Measurements from ENCODE around the gene FOXK2.
A peak's percentile ranks its signal among the peaks of the same experiment; 100 is the strongest.
"Not testable (repeated sequence)": the region's sequence is repeated elsewhere in the genome, so short reads cannot be mapped to it uniquely, and the experiment has no call there.

The FOXK2 gene

DNA sequence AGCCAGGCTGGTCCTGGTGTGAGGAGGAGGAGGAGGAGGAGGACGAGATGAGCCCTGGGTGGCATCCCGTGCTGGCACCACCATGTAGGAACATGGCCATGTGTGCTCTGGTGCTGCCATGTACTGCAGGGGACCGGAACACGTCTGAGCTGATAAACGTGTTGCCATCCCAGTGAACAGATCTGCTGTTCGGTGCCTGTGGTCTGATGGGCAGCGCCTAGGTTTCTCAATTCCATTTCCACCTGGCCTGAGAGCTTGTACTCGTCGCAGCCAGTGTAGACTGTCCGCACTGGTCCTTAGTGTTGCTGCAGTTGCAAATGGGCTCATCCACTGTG, 28.4 kb upstream of the FOXK2 start:
- no peaks in the 10 kb centered on the region for H3K27me3 Mint-ChIP-seq
- no peak overlapping the region for H3K4me3 Mint-ChIP-seq
- no peak for ATAC-seq
- H3K9me3 Mint-ChIP-seq = no peaks in the 10 kb centered on the region
- H3K4me1 Mint-ChIP-seq = peaks cover 29% of the 10 kb centered on the region
- peaks cover 20% of the 10 kb centered on the region for H3K36me3 Mint-ChIP-seq
- H3K27ac Mint-ChIP-seq = no peak overlapping the region

DNA sequence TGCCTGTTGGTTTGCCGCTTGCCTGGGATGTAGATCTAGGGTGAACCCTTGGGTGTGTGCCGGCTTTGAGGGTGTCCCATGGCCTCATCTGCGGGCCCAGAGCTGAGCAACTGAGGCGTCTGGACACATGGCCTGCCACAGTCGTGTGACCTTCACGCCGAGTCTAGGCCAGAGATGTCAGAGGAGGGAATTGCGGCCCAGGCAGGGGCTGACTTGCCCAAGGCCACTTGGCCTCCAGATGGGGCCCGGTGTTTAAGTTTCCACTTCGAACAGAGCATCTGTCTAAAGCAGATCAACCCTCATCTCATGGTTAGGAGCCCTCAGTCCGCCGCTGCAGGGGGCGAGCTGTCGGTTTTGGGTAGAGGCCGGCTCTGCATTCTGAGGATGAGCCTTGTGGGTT, 28.0 kb upstream of the FOXK2 start:
- Mint-ChIP-seq H3K27me3 (no peaks in the 10 kb centered on the region), H3K27ac (no peak overlapping the region), H3K9me3 (no peaks in the 10 kb centered on the region), H3K4me3 (no peak overlapping the region), H3K36me3 (peaks cover 16% of the 10 kb centered on the region), H3K4me1 (peaks cover 28% of the 10 kb centered on the region)
- ATAC-seq = no peak

DNA sequence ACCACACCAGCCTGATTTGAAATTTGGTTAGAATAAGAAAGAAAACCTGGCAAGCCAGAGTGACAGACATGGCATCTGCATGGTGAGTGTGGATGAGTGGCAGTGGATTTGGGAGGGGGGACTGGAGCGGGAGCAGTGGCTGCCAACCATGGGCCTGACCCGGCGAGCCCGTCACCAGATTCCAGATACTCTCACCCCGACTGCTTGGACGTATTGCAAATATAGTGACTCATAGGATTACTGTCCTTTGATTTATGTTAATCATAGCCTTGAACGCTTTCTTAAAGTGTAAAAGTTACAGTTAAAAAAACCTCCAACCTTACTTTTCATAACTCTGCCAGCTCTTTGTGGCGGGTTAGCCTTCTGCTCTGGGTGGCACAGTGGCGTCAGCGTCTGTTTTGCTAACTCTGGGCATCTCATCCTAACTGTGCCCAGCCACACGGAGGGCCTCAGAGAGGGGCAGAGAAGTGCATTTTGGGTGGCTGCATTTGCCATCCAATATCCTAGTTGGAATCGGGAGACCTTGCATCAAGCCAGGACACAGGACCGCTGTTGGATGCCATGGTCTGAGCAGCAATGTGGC, 26.8 kb upstream of the FOXK2 start:
- no peak overlapping the region for H3K4me3 Mint-ChIP-seq
- H3K36me3 Mint-ChIP-seq = peaks cover 11% of the 10 kb centered on the region
- peak overlapping the region; percentile 84 for H3K27ac Mint-ChIP-seq
- no peaks in the 10 kb centered on the region for H3K27me3 Mint-ChIP-seq
- no peak for ATAC-seq
- no peaks in the 10 kb centered on the region for H3K9me3 Mint-ChIP-seq
- H3K4me1 Mint-ChIP-seq = peaks cover 35% of the 10 kb centered on the region

DNA sequence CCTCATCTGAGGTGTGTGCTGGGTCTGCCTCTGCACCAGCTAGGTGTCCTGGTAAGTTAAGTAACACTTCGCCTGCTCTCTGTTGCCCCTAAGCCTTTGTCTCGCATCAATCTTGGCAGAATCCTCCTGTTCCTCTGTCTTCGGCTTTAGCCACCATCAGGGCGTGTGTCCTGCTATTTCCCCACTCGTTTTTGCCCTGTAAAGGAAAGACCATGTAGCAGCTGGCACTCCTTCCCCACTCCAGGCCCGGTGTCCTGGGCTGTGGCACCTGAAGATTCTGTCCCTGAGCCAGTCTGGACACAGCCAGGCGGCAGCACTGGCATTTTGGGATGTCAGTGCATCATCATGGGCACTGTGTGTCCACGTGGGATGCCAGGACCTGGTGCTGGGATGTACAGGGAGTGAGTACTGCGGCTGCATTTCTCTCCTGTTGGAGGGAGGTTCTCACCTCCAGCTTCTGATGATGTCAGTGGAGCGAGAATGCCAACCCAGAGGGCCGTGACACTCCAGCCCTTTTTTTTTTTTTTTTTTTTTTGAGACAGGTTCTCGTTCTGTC, 26.2 kb upstream of the FOXK2 start:
- no peaks in the 10 kb centered on the region for H3K27me3 Mint-ChIP-seq
- no peak overlapping the region for H3K4me3 Mint-ChIP-seq
- no peaks in the 10 kb centered on the region for H3K9me3 Mint-ChIP-seq
- peaks cover 40% of the 10 kb centered on the region for H3K4me1 Mint-ChIP-seq
- peak overlapping the region; percentile 84 for H3K27ac Mint-ChIP-seq
- peaks cover 11% of the 10 kb centered on the region for H3K36me3 Mint-ChIP-seq
- ATAC-seq = no peak

DNA sequence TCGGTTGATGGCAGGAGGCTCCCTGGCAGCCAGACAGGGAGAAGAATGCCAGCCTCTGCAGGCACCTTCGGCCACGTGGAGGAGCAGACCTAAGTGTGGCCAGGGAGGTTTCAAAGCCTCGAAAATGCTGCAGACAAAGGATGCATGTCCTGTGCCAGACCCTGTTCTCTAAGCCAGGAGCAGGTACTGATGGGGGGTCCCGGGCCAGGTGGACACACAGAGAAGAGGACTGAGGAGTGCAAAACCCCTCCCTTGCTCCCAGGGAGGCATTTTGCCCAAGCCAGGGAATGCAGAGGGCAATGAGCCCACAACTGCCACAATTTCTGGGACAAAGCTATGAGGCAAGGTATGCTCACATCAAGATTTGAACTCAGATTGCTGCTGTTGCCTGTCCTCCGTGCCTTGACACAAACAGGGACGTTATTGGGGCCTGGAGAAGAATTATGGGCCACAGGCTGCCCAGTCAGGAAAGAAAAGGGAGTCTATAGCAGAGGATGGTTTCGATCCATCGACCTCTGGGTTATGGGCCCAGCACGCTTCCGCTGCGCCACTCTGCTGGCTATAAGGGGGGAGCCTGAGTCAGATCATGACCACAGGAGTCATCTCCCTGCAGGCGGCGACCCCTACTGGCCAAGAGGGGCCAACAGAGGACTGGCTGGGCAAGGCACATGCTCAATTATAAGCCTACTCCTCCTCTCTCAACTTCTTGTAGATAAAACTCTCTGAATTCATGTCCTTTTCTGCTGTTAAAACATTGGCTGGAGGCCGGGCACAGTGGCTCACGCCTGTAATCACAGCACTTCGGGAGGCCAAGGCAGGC, 25.1 kb upstream of the FOXK2 start:
- H3K27ac Mint-ChIP-seq = peak overlapping the region; percentile 84
- H3K27me3 Mint-ChIP-seq = no peaks in the 10 kb centered on the region
- peak overlapping the region; percentile 69 for H3K4me3 Mint-ChIP-seq
- peak; percentile 86 for ATAC-seq
- no peaks in the 10 kb centered on the region for H3K9me3 Mint-ChIP-seq
- H3K36me3 Mint-ChIP-seq = no peaks in the 10 kb centered on the region
- H3K4me1 Mint-ChIP-seq = peaks cover 45% of the 10 kb centered on the region

DNA sequence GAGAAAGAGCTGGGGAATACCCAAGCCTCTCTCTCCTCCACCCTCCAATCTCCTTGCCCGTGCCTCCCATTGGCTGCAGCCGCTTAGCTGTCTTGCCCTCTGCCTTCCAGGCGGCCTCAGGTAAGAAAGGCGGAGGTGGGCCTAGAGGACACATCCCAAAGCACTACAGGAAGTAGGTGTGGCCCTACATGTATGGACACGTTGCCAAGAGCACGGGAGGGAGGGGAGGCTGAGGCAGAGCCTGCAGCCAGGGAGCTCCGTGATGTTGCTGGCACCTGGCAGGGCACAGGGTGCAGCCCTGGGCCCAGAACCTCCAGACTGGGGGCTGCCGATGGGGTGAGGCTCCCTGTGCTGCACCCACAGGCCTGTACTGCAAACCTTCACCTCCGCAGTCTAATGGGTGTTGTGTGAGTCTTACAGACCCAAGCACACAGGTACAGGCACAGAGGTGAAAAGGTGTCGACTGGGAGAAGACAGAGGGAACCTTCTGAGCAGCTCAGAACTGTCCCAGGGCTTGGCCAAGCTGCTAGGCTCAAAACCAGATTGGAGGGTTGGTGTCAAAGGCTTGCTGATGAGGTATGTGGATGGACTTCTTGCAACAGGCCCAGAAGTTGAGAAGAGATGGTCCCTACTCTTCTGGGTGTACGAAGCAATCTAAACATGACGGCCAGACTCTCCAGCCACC, 23.5 kb upstream of the FOXK2 start:
- Mint-ChIP-seq H3K4me1 (peaks cover 47% of the 10 kb centered on the region), H3K9me3 (no peaks in the 10 kb centered on the region), H3K27me3 (no peaks in the 10 kb centered on the region), H3K27ac (peak overlapping the region; percentile 85), H3K4me3 (peak overlapping the region; percentile 75), H3K36me3 (no peaks in the 10 kb centered on the region)
- ATAC-seq = no peak

DNA sequence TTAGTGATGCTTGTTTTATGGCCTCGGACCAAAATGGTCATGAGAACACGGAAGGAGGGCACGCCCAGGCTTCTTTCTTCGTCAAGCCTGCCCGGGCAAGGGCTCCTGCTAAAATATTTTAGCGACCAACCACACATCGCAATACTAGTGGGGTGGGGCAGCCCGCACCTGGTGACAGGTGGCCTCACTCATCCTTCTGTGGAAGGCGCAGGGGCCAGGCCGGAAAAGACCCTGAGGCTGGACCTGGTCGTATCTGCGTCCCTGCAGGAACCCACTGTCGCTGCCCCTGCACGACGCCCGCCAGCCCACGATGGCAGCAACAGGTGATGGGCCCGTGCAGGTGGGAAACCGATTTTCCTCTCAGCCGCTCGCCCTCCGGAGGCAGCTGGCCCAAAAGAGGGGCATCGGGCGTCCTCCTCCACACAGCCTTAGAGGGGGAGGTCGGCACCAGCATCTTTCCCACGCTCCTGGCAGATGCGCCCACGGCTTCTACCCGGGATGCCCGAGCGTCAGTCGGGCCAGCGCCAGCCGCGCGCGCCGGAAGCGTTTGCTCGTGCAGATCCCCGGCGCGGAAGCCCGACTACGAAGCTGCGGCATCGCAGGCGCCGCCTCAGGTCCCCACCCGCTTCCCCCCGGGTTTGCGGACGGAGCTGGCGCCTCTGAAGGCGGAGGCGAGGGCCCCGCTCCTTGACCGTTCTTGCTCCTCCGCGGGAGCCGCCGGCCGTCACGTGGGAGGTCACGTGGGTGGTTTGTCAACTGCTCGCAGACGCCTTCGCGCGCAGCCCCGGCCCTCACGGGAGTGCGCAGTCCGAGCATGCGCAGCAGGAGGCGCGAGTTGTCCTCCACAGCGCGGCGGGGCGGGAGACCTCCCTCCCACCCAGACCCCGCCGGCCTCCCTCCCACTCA, 22.8 kb upstream of the FOXK2 start:
- ATAC-seq = peak; percentile 84
- Mint-ChIP-seq H3K36me3 (no peaks in the 10 kb centered on the region), H3K9me3 (no peaks in the 10 kb centered on the region), H3K27ac (peak overlapping the region; percentile 85), H3K4me3 (peak overlapping the region; percentile 75), H3K27me3 (no peaks in the 10 kb centered on the region), H3K4me1 (peaks cover 47% of the 10 kb centered on the region)

DNA sequence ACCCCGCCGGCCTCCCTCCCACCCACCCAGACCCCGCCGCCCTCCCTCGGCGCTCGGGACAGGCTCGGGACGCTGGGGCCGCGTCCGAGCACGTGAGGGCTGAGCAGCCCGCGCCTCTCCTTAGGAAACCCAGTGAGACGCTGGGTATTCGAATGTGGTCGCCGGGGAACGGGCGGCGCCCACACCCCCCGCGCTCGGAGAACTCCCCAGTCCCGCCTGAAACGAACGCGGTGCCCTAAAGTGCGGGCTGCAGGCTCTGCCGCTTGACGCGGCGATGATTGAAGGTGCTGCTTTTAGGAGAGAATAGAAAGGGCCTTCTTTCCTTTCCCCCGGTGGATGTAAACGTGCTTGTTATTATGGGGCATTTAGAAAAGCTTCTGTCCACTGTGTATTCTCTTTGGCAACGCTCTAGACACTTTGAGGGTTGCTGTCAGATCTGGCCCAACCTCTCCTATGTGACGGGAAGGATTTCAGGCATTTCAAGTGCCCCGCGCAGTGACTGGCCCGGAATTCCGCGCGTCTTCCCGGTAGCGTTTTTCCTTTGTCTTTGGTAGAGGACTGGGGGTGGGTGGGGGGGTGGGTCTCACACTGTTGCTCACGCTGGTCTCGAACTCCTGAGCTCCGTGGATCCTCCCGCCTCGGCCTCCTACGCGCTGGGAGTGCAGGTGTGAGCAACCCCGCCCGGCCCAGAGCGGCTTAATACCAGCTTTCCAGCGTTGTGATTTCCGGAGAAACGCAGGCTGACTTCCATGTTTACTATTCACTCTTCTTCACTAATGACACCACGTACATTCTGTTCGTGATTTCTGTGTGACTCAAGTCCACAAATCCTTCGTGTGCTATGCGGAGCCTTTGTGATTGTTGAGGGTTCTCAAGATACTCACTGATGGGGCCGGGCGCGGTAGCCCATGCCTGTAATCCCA, 21.8 kb upstream of the FOXK2 start:
- no peaks in the 10 kb centered on the region for H3K27me3 Mint-ChIP-seq
- no peaks in the 10 kb centered on the region for H3K9me3 Mint-ChIP-seq
- peaks cover 47% of the 10 kb centered on the region for H3K4me1 Mint-ChIP-seq
- H3K27ac Mint-ChIP-seq = peak overlapping the region; percentile 85
- ATAC-seq = peak; percentile 55
- H3K4me3 Mint-ChIP-seq = peak overlapping the region; percentile 86
- no peaks in the 10 kb centered on the region for H3K36me3 Mint-ChIP-seq

DNA sequence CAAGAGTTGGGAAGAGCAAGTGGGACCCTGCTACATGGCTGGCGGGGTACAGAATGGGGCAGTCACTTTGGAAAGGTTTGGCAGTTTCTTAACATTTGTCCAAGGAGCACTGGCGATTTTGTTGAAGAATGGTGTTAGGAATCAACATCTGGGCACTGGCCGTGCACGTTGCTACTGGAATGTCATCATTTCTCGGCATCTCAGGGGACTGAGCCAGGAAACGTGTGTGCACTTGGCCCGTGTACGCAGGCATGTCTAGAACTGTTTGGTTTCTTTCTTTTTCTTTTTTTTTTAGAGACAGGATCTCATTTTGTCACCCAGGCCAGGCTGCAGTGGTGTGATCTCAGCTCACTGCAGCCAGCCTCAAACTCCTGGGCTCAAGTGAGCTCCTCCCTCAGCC, 17.3 kb upstream of the FOXK2 start:
- Mint-ChIP-seq H3K27me3 (no peaks in the 10 kb centered on the region), H3K4me3 (no peak overlapping the region), H3K36me3 (no peaks in the 10 kb centered on the region), H3K9me3 (no peaks in the 10 kb centered on the region), H3K27ac (no peak overlapping the region), H3K4me1 (peaks cover 23% of the 10 kb centered on the region)
- no peak for ATAC-seq

DNA sequence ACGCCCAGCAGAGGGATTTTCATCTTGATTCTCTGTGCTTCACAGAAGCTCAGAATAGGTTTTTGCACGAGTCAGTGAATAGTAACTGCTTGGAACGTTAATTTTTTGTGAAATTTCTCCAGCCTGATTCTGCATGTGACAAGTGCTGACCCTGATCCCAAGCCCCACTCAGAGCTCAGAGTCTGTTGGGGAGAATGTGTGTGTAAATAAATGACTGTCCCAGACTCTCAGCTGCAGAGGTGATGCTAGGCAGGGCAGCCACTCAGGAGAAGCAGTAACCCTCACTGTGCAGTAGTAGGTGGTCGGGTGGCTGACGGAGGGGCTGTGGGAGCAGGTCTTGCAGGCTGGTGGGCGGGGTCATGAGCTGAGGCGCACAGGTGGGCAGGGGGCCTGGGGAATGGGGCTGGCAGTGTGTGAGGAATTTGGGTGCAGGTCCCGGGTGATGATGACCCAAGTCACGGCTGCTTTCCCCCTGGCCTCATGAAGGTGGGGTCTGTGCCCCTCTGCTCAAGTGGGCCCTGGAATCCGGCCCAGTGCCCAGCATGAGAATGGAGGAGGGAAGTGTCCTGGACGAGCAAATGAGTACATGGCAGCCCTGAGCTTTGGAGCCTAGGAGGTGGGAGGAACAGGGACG, 16.3 kb upstream of the FOXK2 start:
- Mint-ChIP-seq H3K4me1 (peaks cover 25% of the 10 kb centered on the region), H3K9me3 (no peaks in the 10 kb centered on the region), H3K27ac (no peak overlapping the region), H3K36me3 (no peaks in the 10 kb centered on the region), H3K4me3 (no peak overlapping the region), H3K27me3 (no peaks in the 10 kb centered on the region)
- ATAC-seq = no peak

DNA sequence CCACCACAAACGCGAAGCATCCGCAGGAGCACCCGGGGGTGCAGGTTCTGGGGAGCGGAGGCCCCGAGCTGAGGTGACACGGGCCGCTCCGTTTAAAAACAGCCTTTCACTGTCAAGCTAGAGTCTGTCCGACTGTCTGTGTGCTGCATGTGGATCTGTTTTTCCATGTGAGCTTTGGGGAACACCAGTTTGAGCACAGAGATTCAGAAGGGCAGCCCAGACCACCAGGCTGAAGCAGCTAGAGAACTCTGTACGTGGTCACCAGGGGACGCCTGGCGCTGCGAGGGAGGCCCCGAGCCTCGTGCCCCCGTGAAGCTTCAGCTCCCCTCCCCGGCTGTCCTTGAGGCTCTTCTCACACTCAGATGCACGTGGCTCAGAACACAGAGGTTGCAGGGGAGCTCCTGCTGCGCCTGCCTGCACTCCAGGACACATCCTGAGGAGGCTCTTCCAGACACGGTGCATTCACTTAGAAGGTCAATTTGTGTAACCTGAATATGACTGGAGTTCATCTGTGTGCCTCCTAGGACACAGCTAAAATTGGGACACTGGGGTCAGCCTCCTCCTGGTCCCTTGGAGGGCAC, 15.7 kb upstream of the FOXK2 start:
- Mint-ChIP-seq H3K27me3 (no peaks in the 10 kb centered on the region), H3K4me3 (no peak overlapping the region), H3K36me3 (no peaks in the 10 kb centered on the region), H3K9me3 (no peaks in the 10 kb centered on the region), H3K27ac (no peak overlapping the region), H3K4me1 (peaks cover 25% of the 10 kb centered on the region)
- ATAC-seq = no peak

DNA sequence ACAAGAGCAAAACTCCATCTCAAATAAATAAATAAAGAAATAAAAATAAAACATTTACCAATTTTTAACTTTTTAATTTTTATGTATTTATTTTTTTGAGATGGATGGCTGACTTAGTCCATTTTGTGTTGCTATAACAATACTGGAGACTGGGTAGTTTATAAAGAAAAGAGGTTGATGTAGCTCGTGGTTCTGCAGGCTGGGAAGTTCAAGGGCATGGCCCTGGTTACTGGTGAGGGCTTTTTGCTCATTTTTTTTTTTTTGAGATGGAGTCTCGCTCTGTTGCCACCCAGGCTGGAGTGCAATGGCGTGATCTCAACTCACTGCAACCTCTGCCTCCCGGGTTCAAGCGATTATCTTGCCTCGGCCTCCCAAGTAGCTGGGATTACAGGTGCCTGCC, 14.2 kb upstream of the FOXK2 start:
- H3K36me3 Mint-ChIP-seq = no peaks in the 10 kb centered on the region
- ATAC-seq = no peak
- H3K9me3 Mint-ChIP-seq = no peaks in the 10 kb centered on the region
- peaks cover 18% of the 10 kb centered on the region for H3K4me1 Mint-ChIP-seq
- no peak overlapping the region for H3K4me3 Mint-ChIP-seq
- no peak overlapping the region for H3K27ac Mint-ChIP-seq
- H3K27me3 Mint-ChIP-seq = no peaks in the 10 kb centered on the region

DNA sequence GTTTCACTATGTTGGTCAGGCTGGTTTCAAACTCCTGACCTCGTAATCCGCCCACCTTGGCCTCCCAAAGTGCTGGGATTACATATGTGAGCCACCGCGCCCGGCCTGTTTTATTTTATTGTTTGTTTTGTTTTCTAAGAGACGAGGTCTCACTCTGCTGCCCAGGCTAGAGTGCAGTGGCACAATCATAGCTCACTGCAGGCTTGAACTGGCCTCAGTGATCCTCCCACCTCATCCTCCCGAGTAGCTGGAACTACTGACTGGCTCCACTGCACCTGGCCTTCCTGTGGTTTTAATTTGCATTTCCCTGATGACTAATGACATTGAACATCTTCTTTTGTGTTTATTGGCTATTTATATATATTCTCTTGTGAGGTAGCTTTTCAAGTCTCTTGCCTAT, 13.1 kb upstream of the FOXK2 start:
- Mint-ChIP-seq H3K4me3 (peak overlapping the region; percentile 35), H3K27ac (peak overlapping the region; percentile 82), H3K4me1 (peaks cover 23% of the 10 kb centered on the region)
- H3K36me3 Mint-ChIP-seq, H3K27me3 Mint-ChIP-seq, H3K9me3 Mint-ChIP-seq: not testable (repeated sequence)
- ATAC-seq = peak; percentile 99
